Endothelial cell of umbilical vein (primary cell): ENCODE data around the gene RBM33. TPM values are rescaled to one million over a fixed set of nuclear protein-coding genes. Genes with fewer than 3 reads are reported as not detected.

Experiments
- BruUV-seq: library from RNA; stranded (reverse); fragments of 400-500 nt; replicated peaks from 2 replicates; lab custom pipeline; 2021; lab: Mats Ljungman, UMichigan
- CTCF ChIA-PET: fragments of 300-600, 350-600 bp; sonication (Branson Sonifier 250); formaldehyde crosslinking; loops from one replicate; lab custom pipeline; 2021; ENCODE audit warnings: antibody characterized with exemption, inconsistent platforms; lab: Charles Lee
- POLR2A ChIA-PET: fragments of 300-600, 350-600 bp; sonication (Branson Sonifier 250); formaldehyde crosslinking; loops from one replicate; lab custom pipeline; 2021; ENCODE audit warnings: antibody characterized with exemption, inconsistent platforms; lab: Charles Lee
- DNase-seq: peaks from one replicate; pipeline ENCODE4 v3.0.0-alpha.2; 2011; ENCODE audit warnings: low read depth, low spot score
- FAIRE-seq: peaks from 2 replicates; lab custom pipeline; 2011; peaks lifted over from hg19 to GRCh38; lab: Jason Lieb, UNC
- H2AFZ ChIP-seq: 2 replicates; pipeline ENCODE4 v1.6.0; 2012; ENCODE audit warnings: low read depth, low read length, control low read depth, inconsistent platforms
- H3K27ac ChIP-seq: 2 replicates; pipeline ENCODE4 v1.5.1; 2011; ENCODE audit warnings: low read depth, mild to moderate bottlenecking, control low read depth, low read length, moderate library complexity; ENCODE audit not compliant: insufficient read depth
- H3K27me3 ChIP-seq, 2 experiments: 2 replicates each; pipeline versions ENCODE4 v1.6.0 to v1.6.1; 2011; ENCODE audit warnings: low read length in 2 of 2, mixed read lengths in 1 of 2; ENCODE audit not compliant: control insufficient read depth in 2 of 2, insufficient read depth in 2 of 2
- H3K36me3 ChIP-seq, 2 experiments: 2 replicates in 1 of 2; 3 replicates in 1 of 2; pipeline ENCODE4 v1.5.1; 2011; ENCODE audit warnings: low read length in 2 of 2, mild to moderate bottlenecking in 1 of 2, moderate library complexity in 1 of 2; ENCODE audit not compliant: control insufficient read depth in 2 of 2, insufficient read depth in 2 of 2; ENCODE audit errors: extremely low read depth in 1 of 2
- H3K4me1 ChIP-seq: 3 replicates; pipeline ENCODE4 v1.5.1; 2011; ENCODE audit warnings: mild to moderate bottlenecking, low read length; ENCODE audit not compliant: control insufficient read depth, insufficient read depth; ENCODE audit errors: extremely low read depth
- H3K4me2 ChIP-seq: 2 replicates; pipeline ENCODE4 v1.6.1; 2011; ENCODE audit warnings: low read length, control low read depth, mixed read lengths; ENCODE audit not compliant: insufficient read depth
- H3K4me3 ChIP-seq, 3 experiments: fragments of 200-600 bp in 1 of 3; sonication (generic), shearing (Covaris generic) in 1 of 3; replicated peaks in 1 of 3; 2 replicates each; pipeline ENCODE4 v1.5.1; 2011 to 2016; ENCODE audit warnings: control low read depth in 3 of 3, low read length in 3 of 3, mild to moderate bottlenecking in 2 of 3, inconsistent platforms in 1 of 3, low read depth in 1 of 3, moderate library complexity in 1 of 3; ENCODE audit not compliant: insufficient read depth in 1 of 3
- H3K79me2 ChIP-seq: 2 replicates; pipeline ENCODE4 v1.6.0; 2012; ENCODE audit warnings: low read length, inconsistent platforms; ENCODE audit not compliant: control insufficient read depth, insufficient read depth
- H3K9ac ChIP-seq: replicated peaks from 2 replicates; pipeline ENCODE3; 2011; ENCODE audit warnings: low read length, control low read depth; ENCODE audit not compliant: insufficient read depth; ENCODE audit errors: extremely low read depth
- H3K9me1 ChIP-seq: replicated peaks from 3 replicates; pipeline ENCODE4 v1.6.0; 2011; ENCODE audit warnings: mild to moderate bottlenecking, low read length; ENCODE audit not compliant: control insufficient read depth, insufficient read depth; ENCODE audit errors: extremely low read depth
- H3K9me3 ChIP-seq: replicated peaks from 2 replicates; pipeline ENCODE4 v1.5.1; 2012; ENCODE audit warnings: low read length, inconsistent platforms; ENCODE audit not compliant: control insufficient read depth, insufficient read depth
- H4K20me1 ChIP-seq: replicated peaks from 2 replicates; pipeline ENCODE3; 2011; ENCODE audit warnings: mild to moderate bottlenecking, low read length; ENCODE audit not compliant: control insufficient read depth, insufficient read depth; ENCODE audit errors: extremely low read depth
- EZH2 ChIP-seq: IDR thresholded peaks from 2 replicates; pipeline ENCODE4 v1.6.1; 2012; ENCODE audit warnings: borderline replicate concordance, low read depth, mild to moderate bottlenecking, moderate library complexity, low read length, inconsistent platforms; ENCODE audit not compliant: severe bottlenecking
- FOS ChIP-seq: IDR thresholded peaks from 2 replicates; pipeline ENCODE4 v1.6.1; 2011; ENCODE audit warnings: mild to moderate bottlenecking, low read length, moderate library complexity, borderline replicate concordance; ENCODE audit not compliant: insufficient read depth
- GATA2 ChIP-seq: IDR thresholded peaks from 2 replicates; pipeline ENCODE4 v1.7.0; 2011; ENCODE audit warnings: low read depth, mild to moderate bottlenecking, moderate library complexity, mixed read lengths, low read length; ENCODE audit not compliant: insufficient read length, insufficient read depth
- JUN ChIP-seq: IDR thresholded peaks from 2 replicates; pipeline ENCODE4 v1.6.1; 2011; ENCODE audit warnings: borderline replicate concordance, low read depth; ENCODE audit not compliant: insufficient read length, insufficient read depth
- MYC ChIP-seq: IDR thresholded peaks from one replicate; pipeline ENCODE4 v1.6.1; 2011; ENCODE audit warnings: mild to moderate bottlenecking, low read depth, low read length
- POLR2A ChIP-seq: IDR thresholded peaks from 2 replicates; pipeline ENCODE4 v1.6.1; 2012; ENCODE audit warnings: low read depth, mild to moderate bottlenecking, control low read depth, low read length
- POLR2AphosphoS5 ChIP-seq: IDR thresholded peaks from 2 replicates; pipeline ENCODE4 v1.6.1; 2012; ENCODE audit warnings: low read depth, mild to moderate bottlenecking, control low read depth, low read length, moderate library complexity; ENCODE audit not compliant: insufficient read depth
- dilution Hi-C: fragments of 300-500 bp; cut with MboI; formaldehyde crosslinking; loops from one replicate; pipeline ENCODE4 v1.15.0; 2019; ENCODE audit warnings: low sequenced_read_pairs; ENCODE audit not compliant: extremely low pct_ligation_motif_present
- intact Hi-C: fragments of 100-400 bp; cut with micrococcal nuclease; formaldehyde crosslinking; loops from one replicate; pipeline ENCODE4 v1.10.0; 2022
- polyA plus RNA-seq, 4 experiments: library from polyadenylated mRNA; depleted of rRNA in 3 of 4; stranded (reverse) in 3 of 4; unstranded in 1 of 4; fragments of >200 nt; gene quantifications; 2 replicates each; pipeline versions ENCODE4 v1.2.1 to v1.2.3, GENCODE V29; 2011 to 2012; ENCODE audit warnings: missing spikeins in 1 of 4
- total RNA-seq: library from RNA; stranded (reverse); gene quantifications from 2 replicates; pipeline ENCODE4 v1.2.3, GENCODE V29; 2021
- TF ChIP-seq, protein P1 (sequence below), 2 donors: IDR thresholded peaks; 1 replicate in 1 of 2; 2 replicates in 1 of 2; pipeline ENCODE4 v1.5.1; 2011; ENCODE audit warnings: low read length in 2 of 2, mild to moderate bottlenecking in 2 of 2, moderate library complexity in 2 of 2, control low read depth in 1 of 2, inconsistent platforms in 1 of 2, low read depth in 1 of 2; ENCODE audit not compliant: insufficient read depth in 1 of 2; ENCODE audit errors: extremely low read depth in 1 of 2
- TF ChIP-seq, protein P2 (sequence below): IDR thresholded peaks from 2 replicates; pipeline ENCODE4 v1.6.1; 2011; ENCODE audit not compliant: insufficient read depth, insufficient read length

The RBM33 gene
- total and polyA plus RNA-seq, 2 donors (not counting 3 experiments of a cell fraction or from before 2014, with no cell fraction given) = 16.2 to 68.2 TPM

GRCh38 chr7:155680864-155681263, 36.4 kb downstream of the RBM33 start:
- peaks cover 2% of the 10 kb centered on the region for H4K20me1 ChIP-seq
- no peaks in the 10 kb centered on the region for H3K9me3 ChIP-seq
- H3K9ac ChIP-seq = no peak overlapping the region
- no peak overlapping the region for H3K4me2 ChIP-seq
- H3K9me1 ChIP-seq = no peaks in the 10 kb centered on the region
- peaks cover 72% of the 10 kb centered on the region for H3K79me2 ChIP-seq
- H3K27me3 ChIP-seq = no peaks in the 10 kb centered on the region
- no TSS peak for BruUV-seq
- dilution Hi-C loops = no loop called here
- DNase-seq (no peak), FAIRE-seq (no peak)
- CTCF ChIA-PET = interaction anchor here (0.5 to 2.2 kb wide), 4 partner anchors 8 to 82 kb away, joined by 3 to 10 read pairs (median 3); no protein-coding TSS in a partner anchor
- intact Hi-C loops = no loop called here
- no peak overlapping the region for H2AFZ ChIP-seq
- POLR2A ChIA-PET = no interaction called here
- H3K27ac ChIP-seq = no peak overlapping the region
- H3K36me3 ChIP-seq = peaks cover 5 to 6% of the 10 kb centered on the region in 2 experiments
- TF ChIP-seq GATA2 (no peak), JUN (no peak), FOS (no peak), POLR2AphosphoS5 (no peak), EZH2 (no peak), MYC (no peak), POLR2A (no peak)
- TF ChIP-seq, protein P1, sequence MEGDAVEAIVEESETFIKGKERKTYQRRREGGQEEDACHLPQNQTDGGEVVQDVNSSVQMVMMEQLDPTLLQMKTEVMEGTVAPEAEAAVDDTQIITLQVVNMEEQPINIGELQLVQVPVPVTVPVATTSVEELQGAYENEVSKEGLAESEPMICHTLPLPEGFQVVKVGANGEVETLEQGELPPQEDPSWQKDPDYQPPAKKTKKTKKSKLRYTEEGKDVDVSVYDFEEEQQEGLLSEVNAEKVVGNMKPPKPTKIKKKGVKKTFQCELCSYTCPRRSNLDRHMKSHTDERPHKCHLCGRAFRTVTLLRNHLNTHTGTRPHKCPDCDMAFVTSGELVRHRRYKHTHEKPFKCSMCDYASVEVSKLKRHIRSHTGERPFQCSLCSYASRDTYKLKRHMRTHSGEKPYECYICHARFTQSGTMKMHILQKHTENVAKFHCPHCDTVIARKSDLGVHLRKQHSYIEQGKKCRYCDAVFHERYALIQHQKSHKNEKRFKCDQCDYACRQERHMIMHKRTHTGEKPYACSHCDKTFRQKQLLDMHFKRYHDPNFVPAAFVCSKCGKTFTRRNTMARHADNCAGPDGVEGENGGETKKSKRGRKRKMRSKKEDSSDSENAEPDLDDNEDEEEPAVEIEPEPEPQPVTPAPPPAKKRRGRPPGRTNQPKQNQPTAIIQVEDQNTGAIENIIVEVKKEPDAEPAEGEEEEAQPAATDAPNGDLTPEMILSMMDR (IDR thresholded peaks at IDR 0.05; ENCODE audit: extremely low read depth in 1 of 2, insufficient read depth in 1 of 2, low read depth in 1 of 2, low read length in 2 of 2) = no peak
- TF ChIP-seq, protein P2, sequence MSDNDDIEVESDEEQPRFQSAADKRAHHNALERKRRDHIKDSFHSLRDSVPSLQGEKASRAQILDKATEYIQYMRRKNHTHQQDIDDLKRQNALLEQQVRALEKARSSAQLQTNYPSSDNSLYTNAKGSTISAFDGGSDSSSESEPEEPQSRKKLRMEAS = no peak
- H3K4me3 ChIP-seq = no peak overlapping the region
- H3K4me1 ChIP-seq = no peaks in the 10 kb centered on the region
